H1 (cell line): Measurements from ENCODE around the gene ANXA9. TPM values are rescaled to one million over a fixed set of nuclear protein-coding genes. Genes with fewer than 3 reads are reported as not detected.

ENCODE experiments used
- CTCF ChIA-PET: fragments of 300-600 bp; sonication (Branson Sonifier 250); formaldehyde crosslinking; loops from one replicate; lab custom pipeline; 2021; ENCODE audit not compliant: partially characterized antibody; lab: Charles Lee
- POLR2A ChIA-PET: fragments of 300-600 bp; sonication (Branson Sonifier 250); formaldehyde crosslinking; loops from one replicate; lab custom pipeline; 2021; ENCODE audit warnings: inconsistent platforms; ENCODE audit not compliant: partially characterized antibody; lab: Charles Lee
- DNase-seq, 2 experiments: peaks; one replicate each; pipeline versions ENCODE4 v3.0.0 to v3.0.0-alpha.2; 2010 to 2022; ENCODE audit warnings: low spot score in 2 of 2, low read depth in 1 of 2, mixed read lengths in 1 of 2
- FAIRE-seq: peaks from 2 replicates; lab custom pipeline; 2011; peaks lifted over from hg19 to GRCh38; lab: Jason Lieb, UNC
- H2AFZ ChIP-seq: 2 replicates; pipeline ENCODE4 v1.8.1; 2012; ENCODE audit warnings: low read length, inconsistent platforms
- H2AK5ac ChIP-seq: 2 replicates; pipeline ENCODE4 v1.6.1; 2013; ENCODE audit warnings: low read depth, low read length
- H2BK120ac ChIP-seq: replicated peaks from 2 replicates; pipeline ENCODE3; 2013; ENCODE audit warnings: low read depth, low read length, inconsistent platforms
- H2BK12ac ChIP-seq: 2 replicates; pipeline ENCODE4 v1.6.1; 2013; ENCODE audit warnings: low read depth, low read length
- H2BK15ac ChIP-seq: 2 replicates; pipeline ENCODE4 v1.6.1; 2013; ENCODE audit warnings: low read length
- H2BK20ac ChIP-seq: 2 replicates; pipeline ENCODE4 v1.6.1; 2013; ENCODE audit warnings: low read length
- H2BK5ac ChIP-seq: 2 replicates; pipeline ENCODE4 v1.6.1; 2013; ENCODE audit warnings: low read depth, low read length
- H3K14ac ChIP-seq: 2 replicates; pipeline ENCODE4 v1.6.1; 2013; ENCODE audit warnings: inconsistent platforms; ENCODE audit not compliant: insufficient read length
- H3K18ac ChIP-seq: 2 replicates; pipeline ENCODE4 v1.6.1; 2013; ENCODE audit warnings: low read length; ENCODE audit errors: extremely low read depth
- H3K23ac ChIP-seq: 2 replicates; pipeline ENCODE4 v1.6.1; 2013; ENCODE audit warnings: inconsistent platforms; ENCODE audit not compliant: insufficient read length
- H3K23me2 ChIP-seq: 2 replicates; pipeline ENCODE4 v1.6.1; 2013; ENCODE audit warnings: low read depth, low read length
- H3K27ac ChIP-seq: 2 replicates; pipeline ENCODE4 v1.6.1; 2011; ENCODE audit warnings: low read depth, low read length, inconsistent platforms
- H3K27me3 ChIP-seq, 4 experiments: replicated peaks in 1 of 4; 1 replicate in 1 of 4; 2 replicates in 3 of 4; pipeline versions ENCODE4 v1.6.1 to v1.8.1; 2011 to 2013; ENCODE audit warnings: low read length in 3 of 4, mild to moderate bottlenecking in 3 of 4, inconsistent platforms in 2 of 4, mixed read lengths in 2 of 4, moderate library complexity in 1 of 4; ENCODE audit not compliant: control insufficient read depth in 3 of 4, insufficient read depth in 3 of 4; ENCODE audit errors: extremely low read depth in 1 of 4
- H3K36me3 ChIP-seq, 4 experiments: 2 replicates each; pipeline versions ENCODE4 v1.6.1 to v1.8.1; 2011 to 2013; ENCODE audit warnings: mild to moderate bottlenecking in 4 of 4, low read length in 3 of 4, moderate library complexity in 2 of 4, control low read depth in 1 of 4, inconsistent platforms in 1 of 4; ENCODE audit not compliant: insufficient read depth in 4 of 4, control insufficient read depth in 2 of 4
- H3K4ac ChIP-seq: replicated peaks from 2 replicates; pipeline ENCODE3; 2013; ENCODE audit warnings: low read length, low read depth, mixed read lengths, inconsistent platforms; ENCODE audit not compliant: insufficient read length
- H3K4me1 ChIP-seq, 4 experiments: replicated peaks in 1 of 4; 1 replicate in 1 of 4; 2 replicates in 3 of 4; pipeline versions ENCODE4 v1.6.1 to v1.8.1; 2011 to 2013; ENCODE audit warnings: low read length in 3 of 4, inconsistent platforms in 2 of 4, mixed read lengths in 1 of 4; ENCODE audit not compliant: insufficient read depth in 4 of 4, control insufficient read depth in 3 of 4
- H3K4me2 ChIP-seq, 2 experiments: 2 replicates each; pipeline versions ENCODE4 v1.6.1 to v1.8.1; 2011 to 2013; ENCODE audit warnings: low read depth in 2 of 2, low read length in 2 of 2, control low read depth in 1 of 2, inconsistent platforms in 1 of 2, mild to moderate bottlenecking in 1 of 2; ENCODE audit not compliant: insufficient read depth in 1 of 2
- H3K4me3 ChIP-seq, 4 experiments: fragments of 200-600, 300-600 bp in 1 of 4; sonication (generic), shearing (Covaris generic), sonication (Bioruptor Twin) in 1 of 4; 2 replicates each; pipeline versions ENCODE4 v1.5.1 to v1.8.1; 2011 to 2016; ENCODE audit warnings: low read length in 4 of 4, low read depth in 3 of 4, control low read depth in 2 of 4, inconsistent platforms in 2 of 4, mild to moderate bottlenecking in 2 of 4, mixed read lengths in 1 of 4, moderate library complexity in 1 of 4; ENCODE audit not compliant: insufficient read depth in 2 of 4; ENCODE audit errors: extremely low read depth in 1 of 4
- H3K56ac ChIP-seq: replicated peaks from 2 replicates; pipeline ENCODE3; 2013; ENCODE audit warnings: low read depth, mild to moderate bottlenecking, mixed read lengths, low read length, inconsistent platforms; ENCODE audit not compliant: insufficient read length
- H3K79me1 ChIP-seq: 2 replicates; pipeline ENCODE4 v1.6.1; 2013; ENCODE audit warnings: low read depth, low read length, control low read depth
- H3K79me2 ChIP-seq, 2 experiments: 2 replicates each; pipeline versions ENCODE4 v1.6.1 to v1.8.1; 2012 to 2013; ENCODE audit warnings: low read length in 2 of 2, mild to moderate bottlenecking in 2 of 2, inconsistent platforms in 1 of 2; ENCODE audit not compliant: insufficient read depth in 2 of 2, control insufficient read depth in 1 of 2
- H3K9ac ChIP-seq, 4 experiments: replicated peaks in 1 of 4; 1 replicate in 1 of 4; 2 replicates in 3 of 4; pipeline versions ENCODE4 v1.6.1 to v1.8.1; 2011 to 2013; ENCODE audit warnings: low read depth in 3 of 4, low read length in 3 of 4, control low read depth in 2 of 4, mild to moderate bottlenecking in 2 of 4, moderate library complexity in 2 of 4, inconsistent platforms in 1 of 4; ENCODE audit errors: extremely low read depth in 1 of 4
- H3K9me3 ChIP-seq, 2 experiments: 2 replicates each; pipeline versions ENCODE4 v1.6.1 to v1.8.1; 2012 to 2013; ENCODE audit warnings: mild to moderate bottlenecking in 2 of 2, moderate library complexity in 2 of 2, control low read depth in 1 of 2, inconsistent platforms in 1 of 2, low read depth in 1 of 2, low read length in 1 of 2, mixed read lengths in 1 of 2; ENCODE audit not compliant: insufficient read depth in 2 of 2
- H4K20me1 ChIP-seq, 2 experiments: replicated peaks in 1 of 2; 2 replicates each; pipeline versions ENCODE3 to v1.8.1; 2011 to 2013; ENCODE audit warnings: inconsistent platforms in 2 of 2, low read length in 2 of 2, mild to moderate bottlenecking in 1 of 2; ENCODE audit not compliant: insufficient read depth in 2 of 2, control insufficient read depth in 1 of 2
- H4K5ac ChIP-seq: 2 replicates; pipeline ENCODE4 v1.6.1; 2013; ENCODE audit warnings: low read length, low read depth, mixed read lengths, inconsistent platforms; ENCODE audit not compliant: insufficient read length
- H4K8ac ChIP-seq: 2 replicates; pipeline ENCODE4 v1.8.0; 2013; ENCODE audit warnings: mild to moderate bottlenecking, moderate library complexity, low read length, inconsistent platforms; ENCODE audit not compliant: insufficient read depth; ENCODE audit errors: extremely low read depth
- H4K91ac ChIP-seq: replicated peaks from 2 replicates; pipeline ENCODE3; 2013; ENCODE audit warnings: low read length, mixed read lengths, inconsistent platforms; ENCODE audit not compliant: insufficient read length
- CBX8 ChIP-seq: fragments of 300-800, 300-1000 bp; sonication (generic); IDR thresholded peaks from 2 replicates; pipeline ENCODE4 v1.7.1; 2016; ENCODE audit warnings: low read depth, low read length, borderline replicate concordance
- CEBPB ChIP-seq: IDR thresholded peaks from 2 replicates; pipeline ENCODE4 v1.6.1; 2012; ENCODE audit warnings: low read depth, low read length
- CHD2 ChIP-seq: IDR thresholded peaks from 2 replicates; pipeline ENCODE4 v1.6.1; 2012; ENCODE audit warnings: low read length, improper control_type of control experiment
- KDM5A ChIP-seq: fragments of 200-600 bp; IDR thresholded peaks from 2 replicates; pipeline ENCODE4 v1.7.1; 2012; ENCODE audit warnings: mild to moderate bottlenecking, low read length, inconsistent platforms, mixed read lengths
- POLR2AphosphoS5 ChIP-seq: IDR thresholded peaks from 2 replicates; pipeline ENCODE4 v1.6.1; 2011; ENCODE audit warnings: low read depth, low read length
- SIX5 ChIP-seq: IDR thresholded peaks from 2 replicates; pipeline ENCODE4 v1.6.1; 2011; ENCODE audit warnings: mild to moderate bottlenecking, low read depth, low read length
- SUZ12 ChIP-seq: fragments of 200-600 bp; sonication (generic); IDR thresholded peaks from 2 replicates; pipeline ENCODE4 v1.6.1; 2012; ENCODE audit warnings: mild to moderate bottlenecking, inconsistent platforms, low read length, moderate library complexity, mixed read lengths
- TAF7 ChIP-seq: optimal IDR thresholded peaks from 2 replicates; pipeline ENCODE3; 2011; ENCODE audit warnings: low read depth, mild to moderate bottlenecking, inconsistent platforms, low read length, moderate library complexity, borderline replicate concordance
- TBP ChIP-seq: IDR thresholded peaks from 2 replicates; pipeline ENCODE4 v1.6.1; 2011; ENCODE audit warnings: low read depth, low read length, improper control_type of control experiment
- TCF12 ChIP-seq: IDR thresholded peaks from 2 replicates; pipeline ENCODE4 v1.6.1; 2011; ENCODE audit warnings: low read depth, mild to moderate bottlenecking, low read length
- TEAD4 ChIP-seq: IDR thresholded peaks from 2 replicates; pipeline ENCODE4 v1.6.1; 2012; ENCODE audit warnings: low read depth, low read length, inconsistent platforms, mixed read lengths
- WGBS, 2 experiments: shearing (Covaris generic) in 1 of 2; methylation state at CpG; one replicate each; pipeline versions ENCODE4 v1.1.6 to v1.1.7; 2013 to 2015; ENCODE audit warnings: low lambda C conversion rate in 2 of 2, mixed read lengths in 2 of 2, inconsistent platforms in 1 of 2, low coverage in 1 of 2, missing lambda C conversion rate in 1 of 2; ENCODE audit not compliant: insufficient replicate concordance in 2 of 2, insufficient coverage in 1 of 2, insufficient read length in 1 of 2; ENCODE audit errors: extremely low coverage in 1 of 2, missing lambda C conversion rate in 1 of 2; 5-methylcytosine and 5-hydroxymethylcytosine counted together
- polyA plus RNA-seq, 7 experiments: library from polyadenylated mRNA; depleted of rRNA in 3 of 7; stranded (reverse) in 5 of 7; unstranded in 2 of 7; fragments of >200 nt in 5 of 7; fragments of 200-250 nt in 2 of 7; gene quantifications; 1 replicate in 5 of 7; 2 replicates in 1 of 7; 4 replicates in 1 of 7; pipeline versions ENCODE4 v1.2.1 to v1.2.3, GENCODE V29; 2011 to 2013; ENCODE audit warnings: missing spikeins in 2 of 7, mixed read lengths in 2 of 7
- total RNA-seq: library from RNA; stranded (reverse); fragmentation: NEBNext Ultra II Directional; extraction: Animal tissue kit (Norgen Biotek cat#: 25700); gene quantifications from 2 replicates; pipeline ENCODE4 v1.2.1, GENCODE V29; 2021

Gene ANXA9
- total and polyA plus RNA-seq, 2 of the 8 experiments (the other 6 are each of a cell fraction or from before 2014, with no cell fraction given): 1.8 to 3.5 TPM

DNA sequence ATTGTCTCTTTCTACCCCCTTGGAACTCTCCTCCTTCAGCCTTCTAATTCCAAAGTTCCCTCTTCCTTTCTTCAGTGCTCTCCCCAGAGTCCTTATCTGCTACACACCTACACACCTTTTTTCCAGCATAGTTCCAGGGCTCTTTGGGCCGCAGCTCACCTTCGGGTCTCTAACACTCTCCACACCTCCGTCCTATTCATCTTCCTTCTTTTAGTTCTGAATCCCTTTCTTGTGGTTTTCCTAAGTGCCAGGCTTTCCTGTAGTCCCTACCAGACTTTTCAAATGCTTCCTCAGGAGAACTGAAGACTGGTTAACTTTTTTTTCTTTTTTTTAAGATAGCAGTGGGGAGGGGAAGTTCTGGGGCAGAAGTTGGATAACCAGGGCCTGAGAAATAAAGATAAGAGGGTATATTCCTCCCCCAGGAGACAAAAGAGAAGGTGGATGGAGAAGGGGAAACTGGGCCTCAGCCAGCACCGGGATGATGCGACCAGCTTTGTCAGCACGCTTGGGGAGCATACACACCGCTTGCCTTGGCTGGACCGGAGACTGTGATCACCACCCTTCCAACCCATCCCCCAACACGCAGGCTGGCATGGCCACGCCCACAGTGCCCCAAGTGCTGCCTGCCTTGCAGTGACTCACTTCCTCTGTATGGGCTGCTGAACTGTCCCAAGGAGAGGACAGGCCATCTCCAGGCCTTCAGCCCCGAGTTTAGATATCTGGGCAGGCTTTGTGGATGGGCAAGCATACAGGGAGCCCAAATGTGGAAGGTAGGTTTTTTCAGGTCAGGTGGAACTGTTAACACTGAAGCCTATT is 5.0 kb upstream of the ANXA9 start:
- FAIRE-seq: no peak
- TF ChIP-seq TEAD4 (0 out of 2 replicates have a peak, but pooled peaks have one; percentile 5), TBP (no peak), CEBPB (no peak), POLR2AphosphoS5 (peak; percentile 77; the same call in 1 of the 2 replicates), CBX8 (no peak), TAF7 (no peak), SIX5 (no peak), CHD2 (no peak), TCF12 (no peak), KDM5A (no peak), SUZ12 (no peak)

More for the DNA sequence above, 5.0 kb upstream of the ANXA9 start:
- Histone ChIP-seq H2BK12ac (peak overlapping the region; percentile 94; the same call in 1 of the 2 replicates), H3K23ac (no peak overlapping the region), H3K27ac (peak overlapping the region; percentile 28; the same call in 1 of the 2 replicates), H3K79me2 (peaks cover 6 to 24% of the 10 kb centered on the region in 2 experiments; a peak in 3 of 4 replicates), H2BK5ac (peak overlapping the region; percentile 79), H3K9ac (no peak overlapping the region; a peak in 2 of 7 replicates), H3K4me3 (peak overlapping the region in 1 of 4 experiments; percentile 22; a peak in 2 of 8 replicates), H3K27me3 (no peaks in the 10 kb centered on the region), H4K5ac (peak overlapping the region; percentile 7), H3K79me1 (peaks cover 4% of the 10 kb centered on the region; the same call in 1 of the 2 replicates), H2AFZ (no peak overlapping the region), H4K91ac (peak overlapping the region; percentile 61), H3K9me3 (no peaks in the 10 kb centered on the region), H2BK120ac (no peak overlapping the region), H3K36me3 (no peaks in the 10 kb centered on the region), H2BK20ac (peak overlapping the region; percentile 86; the same call in 1 of the 2 replicates), H2BK15ac (peak overlapping the region; percentile 75; the same call in 1 of the 2 replicates), H3K4ac (no peak overlapping the region), H3K23me2 (peaks cover 12% of the 10 kb centered on the region), H3K18ac (peak overlapping the region; percentile 57), H3K4me1 (peaks cover 18 to 45% (median 40%) of the 10 kb centered on the region in 4 experiments), H3K14ac (no peak overlapping the region), H4K20me1 (peaks cover 4 to 7% of the 10 kb centered on the region in 2 experiments), H2AK5ac (peak overlapping the region; percentile 92; the same call in 1 of the 2 replicates), H3K56ac (no peak overlapping the region), H3K4me2 (peak overlapping the region; percentile 37 to 83; a peak in 3 of 4 replicates), H4K8ac (no peak overlapping the region)
- WGBS, 2 experiments: 71% methylated on average over 11 of the region's 11 CpGs; no CpG with 5 or more reads in 1 of the 2 experiments
- ChIA-PET CTCF (interaction anchor here (0.6 to 14.5 kb wide), 13 partner anchors 8 to 608 kb away, joined by 3 to 183 read pairs (median 5); partner anchors contain the start of gene MINDY1), POLR2A (interaction anchor here (0.8 to 10.5 kb wide), 8 partner anchors 8 to 71 kb away, joined by 3 to 133 read pairs (median 8); partner anchors contain the start of genes ANXA9 and C1orf56)
- DNase-seq: peak in 1 of 2 experiments; percentile 82
